K562 (cell line): ENCODE data around the gene CKAP5. TPM values are rescaled to one million over a fixed set of nuclear protein-coding genes. Genes with fewer than 3 reads are reported as not detected.
A peak's percentile ranks its signal among the peaks of the same experiment; 100 is the strongest.

Experiments
- CREB1 ChIP-seq, 2 experiments: sonication (generic) in 1 of 2; formaldehyde crosslinking in 1 of 2; IDR thresholded peaks; 2 replicates each; pipeline versions ENCODE4 v1.6.1 to v1.8.0; 2012 to 2022; ENCODE audit warnings: inconsistent platforms in 1 of 2, mild to moderate bottlenecking in 1 of 2, missing genetic modification reagents in 1 of 2, moderate library complexity in 1 of 2
- ELK3 ChIP-seq: fragments of 450-650 bp; formaldehyde crosslinking; IDR thresholded peaks from 2 replicates; pipeline ENCODE4 v1.4.0; 2020; ENCODE audit warnings: mild to moderate bottlenecking
- MAFG ChIP-seq: fragments of 450-650 bp; conservative IDR thresholded peaks from 2 replicates; pipeline ENCODE4 v1.6.1; 2016; ENCODE audit warnings: missing genetic modification characterization, missing compliant biosample characterization
- NR2F6 ChIP-seq: fragments of 450-650 bp; formaldehyde crosslinking; IDR thresholded peaks from 2 replicates; pipeline ENCODE4 v1.4.0; 2020; ENCODE audit warnings: mild to moderate bottlenecking
- PHB ChIP-seq: fragments of 250-450 bp; sonication (Bioruptor Pico); IDR thresholded peaks from 2 replicates; pipeline ENCODE4 v1.5.0; 2021
- TCF15 ChIP-seq: fragments of 250-450 bp; sonication (Bioruptor Pico); IDR thresholded peaks from 2 replicates; pipeline ENCODE4 v1.8.0; 2022; ENCODE audit warnings: moderate library complexity, mild to moderate bottlenecking, inconsistent platforms
- THAP7 ChIP-seq: fragments of 250-450 bp; sonication (Bioruptor Pico); IDR thresholded peaks from 2 replicates; pipeline ENCODE4 v1.5.0; 2021
- U2AF1 ChIP-seq: fragments of 200-400 bp; formaldehyde crosslinking; optimal IDR thresholded peaks from 2 replicates; pipeline ENCODE3; 2017; ENCODE audit warnings: mild to moderate bottlenecking, low read depth, low read length, moderate library complexity
- ZBTB43 ChIP-seq: sonication (generic); formaldehyde crosslinking; IDR thresholded peaks from 2 replicates; pipeline ENCODE4 v1.8.0; 2023; ENCODE audit warnings: mild to moderate bottlenecking, missing genetic modification reagents
- ZFP1 ChIP-seq: fragments of 450-650 bp; formaldehyde crosslinking; IDR thresholded peaks from 2 replicates; pipeline ENCODE4 v1.4.0; 2020; ENCODE audit warnings: mild to moderate bottlenecking, mixed read lengths
- polyA plus RNA-seq, 8 experiments: library from polyadenylated mRNA; depleted of rRNA in 4 of 8; stranded (reverse) in 5 of 8; unstranded in 3 of 8; fragments of >200 nt; fragmentation: Nextera tagmentation in 2 of 8; fragmentation: Illumina TruSeq in 1 of 8; extraction: Ambion mirVana in 2 of 8; extraction: Trizol in 1 of 8; gene quantifications; 2 replicates each; pipeline versions ENCODE4 v1.2.1 to v1.2.3, GENCODE V29; 2011 to 2014; ENCODE audit warnings: inconsistent platforms in 1 of 8, missing spikeins in 1 of 8
- total RNA-seq, 7 experiments: library from RNA; depleted of rRNA in 6 of 7; stranded (reverse); fragments of >200 nt in 6 of 7; fragmentation: Illumina TruSeq in 2 of 7; extraction: Trizol in 2 of 7; gene quantifications; 2 replicates each; pipeline versions ENCODE4 v1.2.1 to v1.2.3, GENCODE V29; 2011 to 2021; ENCODE audit warnings: low replicate concordance in 1 of 7
- TF ChIP-seq, protein P1 (sequence below): fragments of 250-450 bp; sonication (Bioruptor Pico); IDR thresholded peaks from 2 replicates; pipeline ENCODE4 v1.8.0; 2021; ENCODE audit warnings: borderline replicate concordance, mild to moderate bottlenecking, moderate library complexity; ENCODE audit not compliant: poor library complexity, severe bottlenecking
- TF ChIP-seq, protein P2 (sequence below): sonication (generic); formaldehyde crosslinking; IDR thresholded peaks from 2 replicates; pipeline ENCODE4 v1.8.1; 2023; ENCODE audit warnings: mild to moderate bottlenecking, missing genetic modification reagents
- TF ChIP-seq, protein P3 (sequence below): fragments of 450-650 bp; formaldehyde crosslinking; IDR thresholded peaks from 2 replicates; pipeline ENCODE4 v1.4.0; 2022; ENCODE audit warnings: missing genetic modification characterization
- TF ChIP-seq, protein P4 (sequence below): fragments of 250-450 bp; sonication (Bioruptor Pico); IDR thresholded peaks from 2 replicates; pipeline ENCODE4 v1.5.0; 2021; ENCODE audit warnings: mild to moderate bottlenecking, borderline replicate concordance

The CKAP5 gene
- total and polyA plus RNA-seq, 9 of the 15 experiments (the other 6 are each of a cell fraction or from before 2014, with no cell fraction given), result 60.1 to 239 (median 139) TPM

DNA sequence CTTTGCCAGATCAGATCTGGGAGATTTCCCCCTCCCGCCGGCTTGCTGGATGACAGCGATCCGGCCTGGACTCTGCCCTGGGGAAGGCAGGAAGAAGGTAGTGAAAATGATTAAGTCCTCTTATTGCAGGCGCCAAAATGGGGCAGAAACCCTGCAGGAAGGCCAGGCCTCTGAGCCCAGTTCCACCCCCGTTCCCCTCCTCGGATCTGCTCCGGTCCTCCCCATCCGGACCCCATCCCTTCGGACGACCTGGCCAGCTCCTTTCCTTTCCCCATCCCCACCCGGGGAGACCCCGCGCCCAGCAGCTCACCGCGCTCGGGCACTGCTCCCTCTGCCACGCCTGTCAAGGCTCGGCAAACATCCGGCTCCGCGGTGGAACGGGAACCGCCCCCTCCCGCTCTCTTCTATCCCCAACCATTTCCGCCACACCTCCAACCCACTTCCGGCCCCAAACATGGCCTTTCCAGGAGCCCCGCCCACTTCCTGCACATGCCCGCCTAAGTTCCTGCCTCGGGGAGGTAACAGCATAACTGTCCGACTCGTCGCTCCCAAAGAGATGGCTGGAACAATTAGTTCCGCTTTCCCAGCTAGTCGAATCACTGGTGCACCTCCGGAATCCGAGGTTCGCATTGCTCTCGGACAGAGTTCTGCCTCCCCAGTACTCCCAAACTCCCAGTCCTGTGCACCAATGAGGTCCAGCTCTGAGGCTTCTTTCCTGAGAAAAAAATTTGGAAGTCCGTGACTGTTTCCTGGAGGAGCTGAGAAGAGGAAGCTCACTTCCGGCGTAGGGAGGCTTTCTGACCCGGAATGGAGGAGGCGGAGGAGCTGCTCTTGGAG lies 145.6 kb downstream of the CKAP5 start, which contains the start of the genes ARHGAP1 and ZNF408 (continued):
- TF ChIP-seq, protein P1, sequence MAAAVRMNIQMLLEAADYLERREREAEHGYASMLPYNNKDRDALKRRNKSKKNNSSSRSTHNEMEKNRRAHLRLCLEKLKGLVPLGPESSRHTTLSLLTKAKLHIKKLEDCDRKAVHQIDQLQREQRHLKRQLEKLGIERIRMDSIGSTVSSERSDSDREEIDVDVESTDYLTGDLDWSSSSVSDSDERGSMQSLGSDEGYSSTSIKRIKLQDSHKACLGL, result no peak
- TF ChIP-seq U2AF1 (no peak), MAFG (tag) (no peak), TCF15 (CRISPR knock-in tag) (no peak), NR2F6 (no peak), PHB (CRISPR knock-in tag) (no peak), ELK3 (CRISPR knock-in tag) (no peak), ZFP1 (CRISPR knock-in tag) (no peak), CREB1 (IDR thresholded peaks at IDR 0.05) (peak; percentile 39; the same call in 1 of the 2 replicates), CREB1 (CRISPR knock-in tag; IDR thresholded peaks at IDR 0.05) (peak; percentile 84), ZBTB43 (CRISPR knock-in tag) (no peak), THAP7 (CRISPR knock-in tag) (peak; percentile 98)
- TF ChIP-seq, protein P2, sequence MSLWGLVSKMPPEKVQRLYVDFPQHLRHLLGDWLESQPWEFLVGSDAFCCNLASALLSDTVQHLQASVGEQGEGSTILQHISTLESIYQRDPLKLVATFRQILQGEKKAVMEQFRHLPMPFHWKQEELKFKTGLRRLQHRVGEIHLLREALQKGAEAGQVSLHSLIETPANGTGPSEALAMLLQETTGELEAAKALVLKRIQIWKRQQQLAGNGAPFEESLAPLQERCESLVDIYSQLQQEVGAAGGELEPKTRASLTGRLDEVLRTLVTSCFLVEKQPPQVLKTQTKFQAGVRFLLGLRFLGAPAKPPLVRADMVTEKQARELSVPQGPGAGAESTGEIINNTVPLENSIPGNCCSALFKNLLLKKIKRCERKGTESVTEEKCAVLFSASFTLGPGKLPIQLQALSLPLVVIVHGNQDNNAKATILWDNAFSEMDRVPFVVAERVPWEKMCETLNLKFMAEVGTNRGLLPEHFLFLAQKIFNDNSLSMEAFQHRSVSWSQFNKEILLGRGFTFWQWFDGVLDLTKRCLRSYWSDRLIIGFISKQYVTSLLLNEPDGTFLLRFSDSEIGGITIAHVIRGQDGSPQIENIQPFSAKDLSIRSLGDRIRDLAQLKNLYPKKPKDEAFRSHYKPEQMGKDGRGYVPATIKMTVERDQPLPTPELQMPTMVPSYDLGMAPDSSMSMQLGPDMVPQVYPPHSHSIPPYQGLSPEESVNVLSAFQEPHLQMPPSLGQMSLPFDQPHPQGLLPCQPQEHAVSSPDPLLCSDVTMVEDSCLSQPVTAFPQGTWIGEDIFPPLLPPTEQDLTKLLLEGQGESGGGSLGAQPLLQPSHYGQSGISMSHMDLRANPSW, result no peak
- TF ChIP-seq, protein P3, sequence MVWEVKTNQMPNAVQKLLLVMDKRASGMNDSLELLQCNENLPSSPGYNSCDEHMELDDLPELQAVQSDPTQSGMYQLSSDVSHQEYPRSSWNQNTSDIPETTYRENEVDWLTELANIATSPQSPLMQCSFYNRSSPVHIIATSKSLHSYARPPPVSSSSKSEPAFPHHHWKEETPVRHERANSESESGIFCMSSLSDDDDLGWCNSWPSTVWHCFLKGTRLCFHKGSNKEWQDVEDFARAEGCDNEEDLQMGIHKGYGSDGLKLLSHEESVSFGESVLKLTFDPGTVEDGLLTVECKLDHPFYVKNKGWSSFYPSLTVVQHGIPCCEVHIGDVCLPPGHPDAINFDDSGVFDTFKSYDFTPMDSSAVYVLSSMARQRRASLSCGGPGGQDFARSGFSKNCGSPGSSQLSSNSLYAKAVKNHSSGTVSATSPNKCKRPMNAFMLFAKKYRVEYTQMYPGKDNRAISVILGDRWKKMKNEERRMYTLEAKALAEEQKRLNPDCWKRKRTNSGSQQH (CRISPR knock-in tag), result peak; percentile 23; the same call in 1 of the 2 replicates
- TF ChIP-seq, protein P4, sequence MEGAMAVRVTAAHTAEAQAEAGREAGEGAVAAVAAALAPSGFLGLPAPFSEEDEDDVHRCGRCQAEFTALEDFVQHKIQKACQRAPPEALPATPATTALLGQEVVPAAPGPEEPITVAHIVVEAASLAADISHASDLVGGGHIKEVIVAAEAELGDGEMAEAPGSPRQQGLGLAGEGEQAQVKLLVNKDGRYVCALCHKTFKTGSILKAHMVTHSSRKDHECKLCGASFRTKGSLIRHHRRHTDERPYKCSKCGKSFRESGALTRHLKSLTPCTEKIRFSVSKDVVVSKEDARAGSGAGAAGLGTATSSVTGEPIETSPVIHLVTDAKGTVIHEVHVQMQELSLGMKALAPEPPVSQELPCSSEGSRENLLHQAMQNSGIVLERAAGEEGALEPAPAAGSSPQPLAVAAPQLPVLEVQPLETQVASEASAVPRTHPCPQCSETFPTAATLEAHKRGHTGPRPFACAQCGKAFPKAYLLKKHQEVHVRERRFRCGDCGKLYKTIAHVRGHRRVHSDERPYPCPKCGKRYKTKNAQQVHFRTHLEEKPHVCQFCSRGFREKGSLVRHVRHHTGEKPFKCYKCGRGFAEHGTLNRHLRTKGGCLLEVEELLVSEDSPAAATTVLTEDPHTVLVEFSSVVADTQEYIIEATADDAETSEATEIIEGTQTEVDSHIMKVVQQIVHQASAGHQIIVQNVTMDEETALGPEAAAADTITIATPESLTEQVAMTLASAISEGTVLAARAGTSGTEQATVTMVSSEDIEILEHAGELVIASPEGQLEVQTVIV (CRISPR knock-in tag), result no peak; the same call in 1 of the 2 replicates
